HepG2 (cell line): Measurements from ENCODE around the gene LRRC45. TPM values are rescaled to one million over a fixed set of nuclear protein-coding genes. Genes with fewer than 3 reads are reported as not detected.
A peak's percentile ranks its signal among the peaks of the same experiment; 100 is the strongest.

Experiments used
- ATM ChIP-seq: fragments of 450-650 bp; IDR thresholded peaks from 2 replicates; pipeline ENCODE4 v1.7.1; 2017; ENCODE audit warnings: mild to moderate bottlenecking, borderline replicate concordance
- DMAP1 ChIP-seq: IDR thresholded peaks from 2 replicates; pipeline ENCODE4 v1.6.1; 2016
- KDM5A ChIP-seq: fragments of 200-600 bp; sonication (generic); IDR thresholded peaks from 2 replicates; pipeline ENCODE4 v1.7.0; 2018; ENCODE audit warnings: antibody characterized with exemption, mild to moderate bottlenecking, low read length, borderline replicate concordance
- MXI1 ChIP-seq: IDR thresholded peaks from 3 replicates; pipeline ENCODE4 v1.6.1; 2012; ENCODE audit warnings: low read depth, low read length, inconsistent platforms, borderline replicate concordance
- NFAT5 ChIP-seq: sonication (generic); formaldehyde crosslinking; IDR thresholded peaks from 2 replicates; pipeline ENCODE4 v1.4.0; 2020; ENCODE audit warnings: missing genetic modification reagents
- RBM22 ChIP-seq: fragments of 200-400 bp; formaldehyde crosslinking; optimal IDR thresholded peaks from 2 replicates; pipeline ENCODE3; 2017; ENCODE audit warnings: mild to moderate bottlenecking, low read length, moderate library complexity
- ZBTB14 ChIP-seq: sonication (generic); formaldehyde crosslinking; IDR thresholded peaks from 2 replicates; pipeline ENCODE4 v1.4.0; 2020; ENCODE audit warnings: missing genetic modification reagents
- ZBTB38 ChIP-seq: sonication (generic); formaldehyde crosslinking; IDR thresholded peaks from 2 replicates; pipeline ENCODE4 v1.5.1; 2020; ENCODE audit warnings: mild to moderate bottlenecking, missing genetic modification reagents
- ZBTB40 ChIP-seq, 2 experiments: fragments of 450-650 bp in 1 of 2; sonication (generic) in 1 of 2; formaldehyde crosslinking in 1 of 2; IDR thresholded peaks; 2 replicates each; pipeline versions ENCODE4 v1.6.1 to v1.8.0; 2016 to 2022; ENCODE audit warnings: antibody characterized with exemption in 1 of 2, mild to moderate bottlenecking in 1 of 2, missing genetic modification reagents in 1 of 2
- ZBTB7A ChIP-seq: sonication (generic); formaldehyde crosslinking; IDR thresholded peaks from 2 replicates; pipeline ENCODE4 v1.8.0; 2022; ENCODE audit warnings: mild to moderate bottlenecking, missing genetic modification reagents
- ZNF205 ChIP-seq: IDR thresholded peaks from 2 replicates; pipeline ENCODE4 v1.6.1; 2018; ENCODE audit warnings: missing biosample characterization, missing genetic modification reagents
- ZNF674 ChIP-seq: sonication (generic); formaldehyde crosslinking; IDR thresholded peaks from 2 replicates; pipeline ENCODE4 v1.5.0; 2020; ENCODE audit warnings: low read depth, mild to moderate bottlenecking, missing genetic modification reagents
- polyA plus RNA-seq, 8 experiments: library from polyadenylated mRNA; depleted of rRNA in 3 of 8; stranded (reverse) in 7 of 8; unstranded in 1 of 8; fragments of >200 nt; fragmentation: Illumina TruSeq in 4 of 8; extraction: Trizol in 4 of 8; gene quantifications; 2 replicates each; pipeline versions ENCODE4 v1.2.1 to v1.2.3, GENCODE V29; 2011 to 2016; ENCODE audit warnings: low read depth in 4 of 8, missing spikeins in 1 of 8, mixed read lengths in 1 of 8; ENCODE audit not compliant: insufficient read depth in 1 of 8
- total RNA-seq, 5 experiments: library from RNA; depleted of rRNA; stranded (reverse); fragments of >200 nt; fragmentation: Illumina TruSeq; extraction: Trizol; gene quantifications; 2 replicates each; pipeline ENCODE4 v1.2.3, GENCODE V29; 2016; ENCODE audit warnings: low read depth in 1 of 5

The LRRC45 gene
- total and polyA plus RNA-seq, 2 of the 13 experiments (the other 11 are each of a cell fraction or from before 2014, with no cell fraction given) = 11.6 to 48.1 TPM

GRCh38 chr17:82003411-82004381, 19.4 kb upstream of the LRRC45 start (continued):
- TF ChIP-seq NFAT5 (CRISPR knock-in tag) (peak; percentile 70; the same call in 1 of the 2 replicates), MXI1 (peak; percentile 75; the same call in 1 of the 3 replicates), ZNF205 (CRISPR knock-in tag) (peak; percentile 47; the same call in 1 of the 2 replicates), RBM22 (peak; percentile 63), ZBTB14 (no peak), ZBTB38 (CRISPR knock-in tag) (peak; percentile 100), ZNF674 (CRISPR knock-in tag) (no peak), DMAP1 (CRISPR knock-in tag) (peak; percentile 56; the same call in 1 of the 2 replicates), KDM5A (no peak), ZBTB40 (IDR thresholded peaks at IDR 0.05) (no peak), ZBTB40 (CRISPR knock-in tag; IDR thresholded peaks at IDR 0.05) (peak; percentile 88), ATM (no peak), ZBTB7A (no peak)
